Gastroesophageal sphincter (tissue), 3 donors: ENCODE measurements around the gene INPP4B.

Source experiments
- CTCF ChIP-seq, 4 experiments: fragments of 200-600 bp in 2 of 4; fragments of 450-650 bp in 2 of 4; sonication (generic) in 1 of 4; IDR thresholded peaks; one replicate each; pipeline ENCODE4 v1.5.1; 2017 to 2019; ENCODE audit warnings: antibody characterized with exemption in 4 of 4, mild to moderate bottlenecking in 2 of 4, moderate library complexity in 2 of 4
- POLR2A ChIP-seq, 2 donors: fragments of 450-650 bp; IDR thresholded peaks; one replicate each; pipeline ENCODE4 v1.6.1; 2017; ENCODE audit warnings: antibody characterized with exemption in 2 of 2, mild to moderate bottlenecking in 2 of 2, moderate library complexity in 1 of 2

- TF ChIP-seq POLR2A (IDR thresholded peaks at IDR 0.05) (no peak), CTCF (IDR thresholded peaks at IDR 0.05) (no peak)
Measured at GRCh38 chr4:142696334-142697122, 149.6 kb downstream of the INPP4B start.
